HT-29 (cell line): ENCODE results near the gene LAMA5. TPM values are rescaled to one million over a fixed set of nuclear protein-coding genes. Genes with fewer than 3 reads are reported as not detected.

Experiments used
- DNase-seq: peaks from one replicate; pipeline ENCODE4 v3.0.0-alpha.2; 2015; ENCODE audit warnings: low spot score
- total RNA-seq: library from RNA; depleted of rRNA; stranded (reverse); fragments of >200 nt; shearing (Covaris generic); gene quantifications from 2 replicates; pipeline ENCODE4 v1.2.3, GENCODE V29; 2014

The LAMA5 gene
- total RNA-seq, 1 experiment from 2014 or later = 336 TPM

GRCh38 chr20:62372042-62372993 lies 5.2 kb upstream of the LAMA5 start:
- no peak for DNase-seq

GRCh38 chr20:62371588-62372041 lies 4.5 kb upstream of the LAMA5 start:
- no peak for DNase-seq

- DNase-seq = peak; percentile 61
Observed at GRCh38 chr20:62370807-62371587, 3.9 kb upstream of the LAMA5 start.

GRCh38 chr20:62370115-62370806 lies 3.1 kb upstream of the LAMA5 start:
- peak; percentile 69 for DNase-seq

GRCh38 chr20:62369815-62370114 lies 2.7 kb upstream of the LAMA5 start:
- DNase-seq = no peak

GRCh38 chr20:62368976-62369814 lies 2.1 kb upstream of the LAMA5 start:
- peak; percentile 77 for DNase-seq

GRCh38 chr20:62368392-62368975 lies 1.4 kb upstream of the LAMA5 start:
- DNase-seq = peak; percentile 74

- DNase-seq = peak; percentile 74
Observed at GRCh38 chr20:62367633-62368391, 700 bp upstream of the LAMA5 start.

- peak; percentile 68 for DNase-seq
Observed at GRCh38 chr20:62366370-62367135, 559 bp downstream of the LAMA5 start.

GRCh38 chr20:62365814-62366369 lies 1.2 kb downstream of the LAMA5 start:
- DNase-seq = peak; percentile 89

- DNase-seq = peak; percentile 80
Observed at GRCh38 chr20:62364911-62365736, 2.0 kb downstream of the LAMA5 start.

GRCh38 chr20:62363920-62364851 lies 2.9 kb downstream of the LAMA5 start:
- peak; percentile 65 for DNase-seq

GRCh38 chr20:62362991-62363919 lies 3.9 kb downstream of the LAMA5 start:
- DNase-seq = peak; percentile 54

GRCh38 chr20:62362590-62362940 lies 4.5 kb downstream of the LAMA5 start:
- DNase-seq = no peak

GRCh38 chr20:62361799-62362589 lies 5.1 kb downstream of the LAMA5 start:
- peak; percentile 85 for DNase-seq
